Activated T-helper 1 cell treated with anti-CD3 and anti-CD28 coated beads, Interleukin-12 subunit alpha, Interleukin-12 subunit beta, Interleukin-2, Interleukin-4 antibody, amounts not matched to agents 30 ng/mL and 10 ng/mL and 1 ng/mL, durations not matched to agents 14 hours and 24 hours and 36 hours (primary cell): Measurements from ENCODE around the gene KLF7. TPM values are rescaled to one million over a fixed set of nuclear protein-coding genes. Genes with fewer than 3 reads are reported as not detected.

Source experiments
- DNase-seq: peaks from one replicate; pipeline ENCODE4 v3.0.0; 2021; ENCODE audit warnings: low spot score
- H3K27ac Mint-ChIP-seq: one replicate; pipeline ENCODE4 v1.8.0; 2021; ENCODE audit warnings: mild to moderate bottlenecking, mixed read lengths
- H3K27me3 Mint-ChIP-seq: one replicate; pipeline ENCODE4 v1.8.0; 2022; ENCODE audit warnings: mild to moderate bottlenecking, moderate library complexity, mixed read lengths; ENCODE audit not compliant: insufficient read depth
- H3K36me3 Mint-ChIP-seq: one replicate; pipeline ENCODE4 v1.8.0; 2021; ENCODE audit warnings: low read depth, mixed read lengths
- H3K4me1 Mint-ChIP-seq: one replicate; pipeline ENCODE4 v1.8.0; 2021; ENCODE audit warnings: low read depth, mixed read lengths
- H3K4me3 Mint-ChIP-seq: one replicate; pipeline ENCODE4 v1.8.0; 2021; ENCODE audit warnings: mild to moderate bottlenecking, moderate library complexity, mixed read lengths
- H3K9me3 Mint-ChIP-seq: one replicate; pipeline ENCODE4 v1.8.0; 2021; ENCODE audit warnings: mixed read lengths
- intact Hi-C: fragments of 100-400 bp; cut with micrococcal nuclease; formaldehyde crosslinking; loops from one replicate; pipeline ENCODE4 v1.15.1; 2024
- total RNA-seq: library from RNA; stranded (reverse); gene quantifications from 2 replicates; pipeline ENCODE4 v1.2.3, GENCODE V29; 2022

KLF7 gene
- total RNA-seq, 1 donor from 2014 or later: 16.5 TPM

- Mint-ChIP-seq H3K9me3 (no peaks in the 10 kb centered on the region), H3K4me1 (peaks cover 90% of the 10 kb centered on the region), H3K27ac (no peak overlapping the region), H3K4me3 (no peak overlapping the region), H3K27me3 (peaks cover 3% of the 10 kb centered on the region), H3K36me3 (peaks cover 23% of the 10 kb centered on the region)
- intact Hi-C loops: no loop called here
- DNase-seq: no peak
These were observed 12.3 kb downstream of the KLF7 start for GRCh38 chr2:207153266-207153975.

- Mint-ChIP-seq H3K4me3 (no peak overlapping the region), H3K36me3 (peaks cover 23% of the 10 kb centered on the region), H3K4me1 (peaks cover 75% of the 10 kb centered on the region), H3K27ac (no peak overlapping the region), H3K27me3 (peaks cover 6% of the 10 kb centered on the region), H3K9me3 (no peaks in the 10 kb centered on the region)
- intact Hi-C loops: no loop called here
- DNase-seq: no peak
These were observed 14.7 kb downstream of the KLF7 start for GRCh38 chr2:207151048-207151447.

- intact Hi-C loops: loop anchor here (1.0 kb wide), 1 partner anchor 13 kb away; no protein-coding TSS in a partner anchor
- Mint-ChIP-seq H3K27ac (no peak overlapping the region), H3K27me3 (peaks cover 6% of the 10 kb centered on the region), H3K4me3 (peak overlapping the region; percentile 3), H3K9me3 (no peaks in the 10 kb centered on the region), H3K4me1 (peaks cover 75% of the 10 kb centered on the region), H3K36me3 (peaks cover 28% of the 10 kb centered on the region)
- DNase-seq: no peak
These were observed 15.5 kb downstream of the KLF7 start for GRCh38 chr2:207150284-207150683.

- no peak for DNase-seq
- intact Hi-C loops: loop anchor here (1.0 to 10.0 kb wide), 2 partner anchors 14 to 1065 kb away; partner anchors contain the start of gene INO80D
- no peak overlapping the region for H3K4me3 Mint-ChIP-seq
- H3K4me1 Mint-ChIP-seq: peaks cover 75% of the 10 kb centered on the region
- H3K27ac Mint-ChIP-seq: no peak overlapping the region
- peaks cover 32% of the 10 kb centered on the region for H3K36me3 Mint-ChIP-seq
- no peaks in the 10 kb centered on the region for H3K9me3 Mint-ChIP-seq
- peaks cover 6% of the 10 kb centered on the region for H3K27me3 Mint-ChIP-seq
These were observed 16.2 kb downstream of the KLF7 start for GRCh38 chr2:207149249-207150213.

DNA sequence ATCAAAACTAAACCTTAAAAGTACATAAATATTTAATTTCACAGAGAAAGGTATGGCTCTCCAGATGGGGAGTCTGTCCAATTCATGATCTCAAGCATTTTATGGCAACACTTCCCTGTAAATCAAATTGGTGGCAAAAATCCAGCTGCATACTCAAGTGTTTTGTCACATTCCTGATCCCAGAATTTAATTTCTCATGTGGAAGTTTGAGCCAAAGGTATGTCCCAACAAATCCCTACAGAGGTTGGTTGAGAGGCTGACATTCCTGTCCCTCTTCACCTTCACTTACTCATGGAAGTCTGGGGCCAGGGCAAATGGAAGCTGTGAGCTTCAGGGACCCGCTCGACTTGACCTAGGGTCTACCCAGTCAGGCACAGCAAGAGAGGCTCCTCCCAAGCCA, 17.7 kb downstream of the KLF7 start:
- Mint-ChIP-seq H3K9me3 (no peaks in the 10 kb centered on the region), H3K27ac (no peak overlapping the region), H3K36me3 (peaks cover 32% of the 10 kb centered on the region), H3K4me3 (no peak overlapping the region), H3K4me1 (peaks cover 75% of the 10 kb centered on the region), H3K27me3 (peaks cover 6% of the 10 kb centered on the region)
- intact Hi-C loops: loop anchor here (1.0 to 10.0 kb wide), 2 partner anchors 8 to 1063 kb away; partner anchors contain the start of gene INO80D
- no peak for DNase-seq

DNA sequence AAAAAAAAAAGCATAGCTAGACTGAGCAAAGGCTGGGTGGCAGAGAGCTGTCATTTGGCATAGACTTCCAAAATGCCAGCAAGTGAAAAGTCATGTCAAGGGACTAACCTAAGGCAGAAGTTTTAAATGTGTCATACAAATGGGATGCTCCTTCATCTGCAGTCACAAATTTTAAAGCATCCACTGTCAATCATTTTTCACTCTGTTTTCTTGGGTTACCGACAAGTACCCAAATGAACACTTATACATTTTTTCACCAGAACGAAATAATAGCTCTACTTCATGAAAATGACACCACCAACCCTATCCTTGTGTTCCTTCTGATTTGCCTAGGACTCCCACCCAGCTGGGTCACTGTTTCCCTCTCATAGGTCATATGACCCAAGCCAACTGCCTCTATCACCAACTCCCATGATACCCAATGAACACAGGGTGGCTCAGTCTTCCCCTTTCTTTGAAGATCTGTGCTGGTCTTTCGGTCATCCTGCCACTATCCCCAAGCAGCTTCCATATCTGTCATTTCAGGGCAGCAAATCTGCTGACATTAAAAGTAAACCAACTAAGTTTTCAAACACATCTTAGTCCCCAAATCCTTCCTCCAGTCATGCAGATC, 21.5 kb downstream of the KLF7 start:
- intact Hi-C loops: loop anchor here (5.0 to 10.0 kb wide), 2 partner anchors 162 to 1059 kb away; partner anchors contain the start of gene INO80D
- H3K27ac Mint-ChIP-seq: peak overlapping the region; percentile 90
- peaks cover 6% of the 10 kb centered on the region for H3K27me3 Mint-ChIP-seq
- no peak for DNase-seq
- peak overlapping the region; percentile 61 for H3K4me3 Mint-ChIP-seq
- H3K4me1 Mint-ChIP-seq: peaks cover 66% of the 10 kb centered on the region
- no peaks in the 10 kb centered on the region for H3K9me3 Mint-ChIP-seq
- H3K36me3 Mint-ChIP-seq: peaks cover 31% of the 10 kb centered on the region

DNA sequence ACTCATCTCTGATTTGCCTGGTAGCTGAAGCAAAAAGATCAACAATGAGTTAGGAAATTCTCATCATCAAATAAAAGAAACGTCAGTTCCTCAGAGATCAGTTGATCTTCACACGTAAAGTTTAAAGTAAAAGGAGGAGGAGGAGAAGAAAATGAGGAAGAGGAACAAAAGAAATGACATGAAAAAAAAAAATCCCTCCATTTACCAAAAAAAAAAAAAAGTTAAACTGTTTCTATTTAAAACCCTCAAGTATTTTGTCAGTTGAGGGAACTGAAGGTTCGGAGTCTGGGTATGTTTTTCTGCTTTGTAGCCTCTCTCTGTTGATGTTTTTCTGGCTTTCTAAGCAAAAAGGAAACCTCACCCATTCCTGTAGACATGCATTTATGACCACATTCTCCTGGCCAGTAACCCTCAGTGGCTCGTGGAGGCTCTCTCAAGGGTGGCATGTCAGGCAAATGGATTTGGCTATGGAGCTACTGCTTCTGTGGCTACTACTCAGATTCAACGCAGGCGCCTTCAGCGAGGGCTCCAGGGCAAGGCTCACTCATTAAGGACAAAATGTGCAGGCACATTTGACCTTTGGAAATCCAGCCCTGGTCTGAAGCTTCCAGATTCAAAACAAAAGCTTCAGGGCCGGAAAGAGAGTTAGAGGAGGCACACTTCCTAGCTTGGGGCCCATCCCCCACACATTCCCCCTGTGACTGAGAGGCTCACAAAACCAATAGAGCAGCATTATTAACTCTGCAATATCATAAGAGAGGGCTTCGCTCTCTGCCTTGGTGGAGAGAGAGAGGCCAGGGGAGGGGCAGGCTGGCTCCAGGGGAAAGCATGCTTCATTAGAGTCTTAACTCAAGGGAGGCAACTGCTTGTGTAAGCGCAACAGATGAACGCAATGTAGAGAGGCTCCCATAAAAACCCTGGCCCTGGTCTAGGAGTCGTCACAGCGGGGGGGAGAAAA, 22.3 kb downstream of the KLF7 start:
- Mint-ChIP-seq H3K27ac (peak overlapping the region; percentile 90), H3K4me1 (peaks cover 59% of the 10 kb centered on the region)

DNA sequence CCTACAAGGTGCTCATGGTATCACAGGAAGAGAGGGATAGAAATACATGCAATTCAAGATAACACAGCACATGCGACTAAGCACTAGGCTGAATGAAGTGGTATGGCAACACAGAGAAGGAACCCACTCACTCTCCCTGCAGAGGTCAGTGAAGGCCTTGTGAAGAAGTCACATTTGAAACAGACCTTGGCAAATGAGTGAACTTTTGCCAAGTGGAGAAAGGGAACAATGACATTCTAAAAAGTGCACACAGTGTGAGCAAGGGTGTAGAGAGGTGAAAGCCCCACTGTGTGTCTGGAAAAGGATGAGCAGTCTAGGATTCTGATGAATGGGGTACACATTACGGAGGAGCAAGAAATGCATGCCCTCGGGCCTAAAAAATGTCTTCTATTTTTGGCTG, 23.3 kb downstream of the KLF7 start:
- no peak for DNase-seq
- Mint-ChIP-seq H3K36me3 (peaks cover 26% of the 10 kb centered on the region), H3K4me1 (peaks cover 57% of the 10 kb centered on the region)

More for the DNA sequence above, 22.3 kb downstream of the KLF7 start:
- peak overlapping the region; percentile 61 for H3K4me3 Mint-ChIP-seq
- peak; percentile 46 for DNase-seq
- peaks cover 6% of the 10 kb centered on the region for H3K27me3 Mint-ChIP-seq
- H3K9me3 Mint-ChIP-seq: no peaks in the 10 kb centered on the region
- H3K36me3 Mint-ChIP-seq: peaks cover 30% of the 10 kb centered on the region
- intact Hi-C loops: loop anchor here (1.0 to 10.0 kb wide), 5 partner anchors 13 to 1059 kb away; partner anchors contain the start of gene INO80D

DNA sequence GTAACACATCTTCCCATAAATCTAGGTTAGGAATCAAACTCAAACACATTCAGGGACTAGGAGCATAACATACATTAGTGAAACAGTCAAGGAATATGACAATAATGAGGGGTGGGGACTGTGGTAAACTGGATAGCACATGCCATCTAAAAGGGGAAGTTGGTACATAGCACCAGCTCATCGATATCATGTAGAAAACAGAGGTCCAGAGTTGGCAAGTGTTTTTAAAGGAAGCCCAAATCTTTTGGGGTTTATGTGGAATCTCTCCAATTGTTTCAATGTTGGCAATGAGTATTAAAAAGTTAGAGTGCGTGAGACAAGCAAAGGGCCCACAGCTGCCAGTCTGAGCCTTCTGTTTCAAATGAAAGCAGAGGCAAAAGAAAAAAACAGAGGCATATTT, 24.4 kb downstream of the KLF7 start:
- no peaks in the 10 kb centered on the region for H3K9me3 Mint-ChIP-seq
- DNase-seq: no peak
- peaks cover 26% of the 10 kb centered on the region for H3K36me3 Mint-ChIP-seq
- no peak overlapping the region for H3K4me3 Mint-ChIP-seq
- peaks cover 58% of the 10 kb centered on the region for H3K4me1 Mint-ChIP-seq
- no peak overlapping the region for H3K27ac Mint-ChIP-seq
- intact Hi-C loops: loop anchor here (5.0 to 10.0 kb wide), 2 partner anchors 159 to 1057 kb away; partner anchors contain the start of gene INO80D
- peaks cover 6% of the 10 kb centered on the region for H3K27me3 Mint-ChIP-seq

More for the DNA sequence above, 23.3 kb downstream of the KLF7 start:
- peak overlapping the region; percentile 90 for H3K27ac Mint-ChIP-seq
- intact Hi-C loops: loop anchor here (1.0 to 10.0 kb wide), 4 partner anchors 20 to 1058 kb away; partner anchors contain the start of gene INO80D
- H3K27me3 Mint-ChIP-seq: peaks cover 6% of the 10 kb centered on the region
- H3K9me3 Mint-ChIP-seq: no peaks in the 10 kb centered on the region
- H3K4me3 Mint-ChIP-seq: peak overlapping the region; percentile 61

- Mint-ChIP-seq H3K27ac (no peak overlapping the region), H3K36me3 (peaks cover 20% of the 10 kb centered on the region), H3K27me3 (peaks cover 2% of the 10 kb centered on the region), H3K4me3 (no peak overlapping the region), H3K9me3 (no peaks in the 10 kb centered on the region), H3K4me1 (peaks cover 58% of the 10 kb centered on the region)
- DNase-seq: no peak
- intact Hi-C loops: loop anchor here (5.0 to 10.0 kb wide), 2 partner anchors 158 to 1055 kb away; partner anchors contain the start of gene INO80D
These were observed 25.5 kb downstream of the KLF7 start for GRCh38 chr2:207140265-207140664.

DNA sequence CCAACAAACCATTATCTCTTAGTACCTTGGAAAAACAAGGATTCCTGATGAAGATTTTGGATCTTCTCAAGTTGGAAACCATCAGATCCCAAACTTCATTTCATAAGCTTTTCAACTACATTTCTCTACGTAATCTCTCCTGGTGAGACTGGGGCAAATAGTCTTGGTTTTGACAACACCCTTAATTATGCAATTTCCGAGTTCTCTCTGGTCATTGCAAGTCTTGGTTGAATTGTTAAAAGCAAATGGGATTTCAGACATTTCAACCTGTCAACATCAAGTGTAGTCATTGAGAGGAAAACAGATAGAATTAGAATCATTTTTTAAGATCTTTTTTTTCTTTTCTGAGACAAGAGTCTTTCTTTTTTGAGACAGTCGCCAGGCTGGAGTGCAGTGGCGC, 26.2 kb downstream of the KLF7 start:
- peaks cover 57% of the 10 kb centered on the region for H3K4me1 Mint-ChIP-seq
- no peaks in the 10 kb centered on the region for H3K9me3 Mint-ChIP-seq
- H3K4me3 Mint-ChIP-seq: no peak overlapping the region
- peaks cover 2% of the 10 kb centered on the region for H3K27me3 Mint-ChIP-seq
- H3K36me3 Mint-ChIP-seq: peaks cover 20% of the 10 kb centered on the region
- intact Hi-C loops: no loop called here
- DNase-seq: no peak
- H3K27ac Mint-ChIP-seq: no peak overlapping the region
